ENCODE measurements around the gene EDN1.
"Not testable (repeated sequence)": the region's sequence is repeated elsewhere in the genome, so short reads cannot be mapped to it uniquely, and the experiment has no call there.

- not testable (repeated sequence) for TF ChIP-seq EZH2phosphoT487 (IDR thresholded peaks at IDR 0.05; ENCODE audit: insufficient read depth, low read depth); EZH2 (IDR thresholded peaks at IDR 0.05; ENCODE audit: insufficient read depth, poor library complexity, severe bottlenecking)
These were observed 42.6 kb downstream of the EDN1 start for GRCh38 chr6:12332750-12333079.

Measured in GM23248 (cell line).